Transverse colon (tissue), 4 donors: ENCODE measurements around the gene PRKAR1B. TPM values are rescaled to one million over a fixed set of nuclear protein-coding genes. Genes with fewer than 3 reads are reported as not detected.

Experiments used
- DNase-seq: peaks from one replicate; pipeline ENCODE4 v3.0.0-alpha.2; 2019
- H3K27ac ChIP-seq, 4 donors: fragments of 200-600 bp; sonication (generic); 2 replicates each; pipeline ENCODE4 v1.5.1; 2016 to 2018; ENCODE audit warnings: inconsistent platforms in 4 of 4
- H3K27me3 ChIP-seq: fragments of 200-600 bp; sonication (generic); 2 replicates; pipeline ENCODE4 v1.5.1; 2017; ENCODE audit warnings: inconsistent platforms
- H3K36me3 ChIP-seq, 4 donors: fragments of 200-600 bp; sonication (generic); 2 replicates each; pipeline ENCODE4 v1.5.1; 2017 to 2019; ENCODE audit warnings: inconsistent platforms in 4 of 4
- H3K4me1 ChIP-seq, 4 donors: fragments of 200-600 bp; sonication (generic); 2 replicates each; pipeline ENCODE4 v1.5.1; 2017 to 2020; ENCODE audit warnings: inconsistent platforms in 4 of 4
- H3K4me3 ChIP-seq, 4 donors: fragments of 200-600 bp; sonication (generic); 1 replicate in 1 of 4; 2 replicates in 3 of 4; pipeline versions ENCODE4 v1.5.1 to v1.6.1; 2017 to 2019; ENCODE audit warnings: inconsistent platforms in 4 of 4
- H3K9me3 ChIP-seq, 2 donors: fragments of 200-600 bp; sonication (generic); 2 replicates each; pipeline ENCODE4 v1.5.1; 2017 to 2019; ENCODE audit warnings: inconsistent platforms in 2 of 2
- CTCF ChIP-seq, 5 experiments: fragments of 200-600 bp in 3 of 5; fragments of 450-650 bp in 2 of 5; sonication (generic) in 3 of 5; IDR thresholded peaks; 1 replicate in 2 of 5; 2 replicates in 3 of 5; pipeline ENCODE4 v1.5.1; 2016 to 2017; ENCODE audit warnings: antibody characterized with exemption in 5 of 5, inconsistent platforms in 3 of 5, mild to moderate bottlenecking in 2 of 5, moderate library complexity in 1 of 5
- EP300 ChIP-seq: sonication (generic); formaldehyde crosslinking; IDR thresholded peaks from one replicate; pipeline ENCODE4 v1.6.1; 2017; ENCODE audit warnings: antibody characterized with exemption, low read depth
- POLR2A ChIP-seq: fragments of 450-650 bp; IDR thresholded peaks from one replicate; pipeline ENCODE4 v1.6.1; 2016; ENCODE audit warnings: antibody characterized with exemption, mild to moderate bottlenecking, moderate library complexity
- POLR2AphosphoS5 ChIP-seq, 3 donors: sonication (generic); formaldehyde crosslinking; IDR thresholded peaks; one replicate each; pipeline ENCODE4 v1.6.1; 2016; ENCODE audit warnings: antibody characterized with exemption in 3 of 3
- WGBS, 2 donors: methylation state at CpG; one replicate each; pipeline ENCODE4 v1.1.5; 2018; ENCODE audit warnings: low coverage in 1 of 2; 5-methylcytosine and 5-hydroxymethylcytosine counted together
- in situ Hi-C, 4 donors: fragments of 200-750 bp; cut with MboI; loops; one replicate each; pipeline versions ENCODE4 v1.15.0 to v1.15.1; 2017; ENCODE audit warnings: low sequenced_read_pairs in 3 of 4, low pct_ligation_motif_present in 1 of 4, low pct_unique_long_range_greater_than_20kb in 1 of 4
- intact Hi-C: fragments of 100-400 bp; cut with DNase I; formaldehyde crosslinking; loops from one replicate; pipeline ENCODE4 v1.15.1; 2023; ENCODE audit warnings: low total_unique reads
- total RNA-seq, 4 donors: library from RNA; depleted of rRNA; stranded (reverse); fragments of >200 nt; gene quantifications; one replicate each; pipeline ENCODE4 v1.1.0, GENCODE V29; 2016

The PRKAR1B gene
- total RNA-seq, 4 donors from 2014 or later = 15.7 to 53.9 (median 16.9) TPM

GRCh38 chr7:724298-724697 is 2.8 kb downstream of the PRKAR1B start:
- intact Hi-C loops (loop anchor here (10.0 kb wide), 1 partner anchor 209 kb away; the partner anchor contains the start of gene PDGFA), in situ Hi-C loops (no loop called here)
- WGBS, 2 donors = 93 to 100% methylated on average over 2 to 7 of the region's 7 CpGs
- no peaks in the 10 kb centered on the region for H3K9me3 ChIP-seq
- H3K4me1 ChIP-seq = peaks cover 0 to 27% (median 15%) of the 10 kb centered on the region in 4 donors
- no peak for TF ChIP-seq EP300
- TF ChIP-seq POLR2AphosphoS5 (IDR thresholded peaks at IDR 0.05) = no peak
- TF ChIP-seq POLR2A = no peak
- no peak for TF ChIP-seq CTCF (IDR thresholded peaks at IDR 0.05)
- H3K36me3 ChIP-seq = no peaks in the 10 kb centered on the region
- H3K27me3 ChIP-seq = no peaks in the 10 kb centered on the region
- no peak for DNase-seq
- no peak overlapping the region for H3K4me3 ChIP-seq
- no peak overlapping the region for H3K27ac ChIP-seq

GRCh38 chr7:723541-723940 is 3.5 kb downstream of the PRKAR1B start:
- no peak for TF ChIP-seq EP300
- TF ChIP-seq POLR2A = no peak
- TF ChIP-seq CTCF (IDR thresholded peaks at IDR 0.05) = no peak
- no peak for TF ChIP-seq POLR2AphosphoS5 (IDR thresholded peaks at IDR 0.05)

GRCh38 chr7:721619-722248 is 5.3 kb downstream of the PRKAR1B start:
- no peaks in the 10 kb centered on the region for H3K36me3 ChIP-seq
- in situ Hi-C loops (no loop called here), intact Hi-C loops (loop anchor here (10.0 kb wide), 1 partner anchor 207 kb away; the partner anchor contains the start of gene PDGFA)
- peaks cover 0 to 13% (median 5%) of the 10 kb centered on the region in 4 donors for H3K4me1 ChIP-seq
- no peaks in the 10 kb centered on the region for H3K9me3 ChIP-seq
- H3K27me3 ChIP-seq = no peaks in the 10 kb centered on the region
- no peak for TF ChIP-seq POLR2A
- no peak for TF ChIP-seq CTCF (IDR thresholded peaks at IDR 0.05)
- TF ChIP-seq EP300 = no peak
- no peak for TF ChIP-seq POLR2AphosphoS5 (IDR thresholded peaks at IDR 0.05)
- WGBS, 2 donors = 95 to 100% methylated on average over 2 to 5 of the region's 5 CpGs
- DNase-seq = no peak
- no peak overlapping the region for H3K27ac ChIP-seq
- H3K4me3 ChIP-seq = no peak overlapping the region

More at GRCh38 chr7:723541-723940, 3.5 kb downstream of the PRKAR1B start:
- no peak for DNase-seq
- no peaks in the 10 kb centered on the region for H3K9me3 ChIP-seq
- H3K27ac ChIP-seq = no peak overlapping the region
- in situ Hi-C loops (no loop called here), intact Hi-C loops (loop anchor here (10.0 kb wide), 1 partner anchor 209 kb away; the partner anchor contains the start of gene PDGFA)
- no peak overlapping the region for H3K4me3 ChIP-seq
- H3K4me1 ChIP-seq = peaks cover 0 to 25% (median 15%) of the 10 kb centered on the region in 4 donors
- WGBS, 2 donors = 94 to 100% methylated on average over 6 to 9 of the region's 9 CpGs
- H3K36me3 ChIP-seq = no peaks in the 10 kb centered on the region
- H3K27me3 ChIP-seq = no peaks in the 10 kb centered on the region

GRCh38 chr7:716636-717035 is 10.4 kb downstream of the PRKAR1B start:
- no peaks in the 10 kb centered on the region for H3K36me3 ChIP-seq
- in situ Hi-C loops (no loop called here), intact Hi-C loops (loop anchor here (1.0 kb wide), 1 partner anchor 26 kb away; no protein-coding TSS in a partner anchor)
- 84 to 87% methylated on average over 3 to 11 of the region's 11 CpGs for WGBS, 2 donors
- H3K4me1 ChIP-seq = peaks cover 0 to 7% (median 6%) of the 10 kb centered on the region in 4 donors
- peaks cover 10% of the 10 kb centered on the region for H3K27me3 ChIP-seq
- H3K4me3 ChIP-seq = no peak overlapping the region
- no peak overlapping the region for H3K27ac ChIP-seq
- H3K9me3 ChIP-seq = no peaks in the 10 kb centered on the region
- DNase-seq = no peak
- TF ChIP-seq POLR2A = no peak
- TF ChIP-seq CTCF (IDR thresholded peaks at IDR 0.05) = no peak
- TF ChIP-seq EP300 = no peak
- no peak for TF ChIP-seq POLR2AphosphoS5 (IDR thresholded peaks at IDR 0.05)
